Stimulated activated effector memory CD8-positive, alpha-beta T cell treated with anti-CD3 and anti-CD28 coated beads, Interleukin-12 subunit alpha, Interleukin-12 subunit beta, amount 100 ng/mL, for 72 hours (primary cell): ENCODE results near the gene DCLRE1B.

ENCODE experiments used
- ATAC-seq: fragments of 150-1000 bp; cut with Tn5 transposase; 2 replicates; pipeline ENCODE4 v1.10.0; 2021
- DNase-seq, 2 donors: peaks; one replicate each; pipeline ENCODE4 v3.0.0; 2021 to 2022; ENCODE audit warnings: low spot score in 2 of 2
- H3K27ac Mint-ChIP-seq: one replicate; pipeline ENCODE4 v1.8.0; 2022; ENCODE audit warnings: mild to moderate bottlenecking, mixed read lengths
- H3K36me3 Mint-ChIP-seq: one replicate; pipeline ENCODE4 v1.8.0; 2022; ENCODE audit warnings: mild to moderate bottlenecking, mixed read lengths
- H3K4me1 Mint-ChIP-seq: one replicate; pipeline ENCODE4 v1.8.0; 2022; ENCODE audit warnings: mixed read lengths
- H3K4me3 Mint-ChIP-seq: one replicate; pipeline ENCODE4 v1.8.0; 2022; ENCODE audit warnings: mild to moderate bottlenecking, mixed read lengths
- H3K9me3 Mint-ChIP-seq: one replicate; pipeline ENCODE4 v1.8.0; 2022; ENCODE audit warnings: mixed read lengths

The DCLRE1B gene

GRCh38 chr1:113904674-113905434 is at the start of gene DCLRE1B, which contains the start of gene AP4B1:
Gene DCLRE1B, plus strand, starts transcription at chr1:113905326. Its CDS starts 261 bp downstream, at chr1:113905587.
Gene AP4B1, minus strand, starts transcription at chr1:113904799. Its CDS starts 82 bp downstream, at chr1:113904717.
- Mint-ChIP-seq H3K4me3 (peak within 1 kb of the TSS; percentile 99), H3K9me3 (no peaks in the 10 kb centered on the region), H3K36me3 (peaks cover 79% of the 10 kb centered on the region), H3K27ac (peak within 1 kb of the TSS; percentile 95), H3K4me1 (peaks cover 69% of the 10 kb centered on the region)
- peak; percentile 91 to 99 for DNase-seq
- peak; percentile 93 for ATAC-seq

- ATAC-seq: no peak
- Mint-ChIP-seq H3K4me1 (peaks cover 42% of the 10 kb centered on the region), H3K27ac (peak overlapping the region; percentile 58), H3K36me3 (peaks cover 96% of the 10 kb centered on the region), H3K9me3 (no peaks in the 10 kb centered on the region), H3K4me3 (no peak overlapping the region)
- DNase-seq: no peak
These were observed 49.3 kb upstream of the DCLRE1B start for GRCh38 chr1:113855630-113856400.

- DNase-seq (no peak), ATAC-seq (no peak)
- Mint-ChIP-seq H3K9me3 (no peaks in the 10 kb centered on the region), H3K27ac (peak overlapping the region; percentile 58), H3K36me3 (peaks cover 90% of the 10 kb centered on the region), H3K4me1 (peaks cover 44% of the 10 kb centered on the region), H3K4me3 (no peak overlapping the region)
These were observed 48.7 kb upstream of the DCLRE1B start for GRCh38 chr1:113856401-113856790.

GRCh38 chr1:113857776-113858175 is 47.4 kb upstream of the DCLRE1B start:
- H3K27ac Mint-ChIP-seq: peak overlapping the region; percentile 54
- no peak for DNase-seq
- H3K36me3 Mint-ChIP-seq: peaks cover 83% of the 10 kb centered on the region
- no peak overlapping the region for H3K4me3 Mint-ChIP-seq
- ATAC-seq: no peak
- H3K9me3 Mint-ChIP-seq: no peaks in the 10 kb centered on the region
- peaks cover 57% of the 10 kb centered on the region for H3K4me1 Mint-ChIP-seq

- ATAC-seq: no peak
- H3K36me3 Mint-ChIP-seq: peaks cover 83% of the 10 kb centered on the region
These were observed 46.7 kb upstream of the DCLRE1B start for GRCh38 chr1:113858418-113858817.

GRCh38 chr1:113858982-113859381 is 46.1 kb upstream of the DCLRE1B start:
- peak overlapping the region; percentile 36 for H3K4me3 Mint-ChIP-seq
- H3K9me3 Mint-ChIP-seq: no peaks in the 10 kb centered on the region
- no peak for DNase-seq
- no peak for ATAC-seq
- H3K36me3 Mint-ChIP-seq: peaks cover 82% of the 10 kb centered on the region
- H3K4me1 Mint-ChIP-seq: peaks cover 64% of the 10 kb centered on the region
- H3K27ac Mint-ChIP-seq: peak overlapping the region; percentile 54

More at GRCh38 chr1:113858418-113858817, 46.7 kb upstream of the DCLRE1B start:
- Mint-ChIP-seq H3K4me3 (no peak overlapping the region), H3K27ac (peak overlapping the region; percentile 54), H3K9me3 (no peaks in the 10 kb centered on the region), H3K4me1 (peaks cover 63% of the 10 kb centered on the region)
- DNase-seq: no peak

- H3K36me3 Mint-ChIP-seq: peaks cover 82% of the 10 kb centered on the region
- H3K9me3 Mint-ChIP-seq: no peaks in the 10 kb centered on the region
- H3K4me1 Mint-ChIP-seq: peaks cover 64% of the 10 kb centered on the region
- peak overlapping the region; percentile 55 for H3K27ac Mint-ChIP-seq
- H3K4me3 Mint-ChIP-seq: peak overlapping the region; percentile 36
- peak; percentile 71 for ATAC-seq
- DNase-seq: no peak
These were observed 45.5 kb upstream of the DCLRE1B start for GRCh38 chr1:113859478-113860175.

- DNase-seq (no peak), ATAC-seq (no peak)
- Mint-ChIP-seq H3K4me1 (peaks cover 60% of the 10 kb centered on the region), H3K36me3 (peaks cover 82% of the 10 kb centered on the region), H3K4me3 (peak overlapping the region; percentile 35), H3K9me3 (no peaks in the 10 kb centered on the region), H3K27ac (peak overlapping the region; percentile 55)
These were observed 44.2 kb upstream of the DCLRE1B start for GRCh38 chr1:113860891-113861290.

GRCh38 chr1:113861641-113862040 is 43.5 kb upstream of the DCLRE1B start:
- DNase-seq (no peak), ATAC-seq (no peak)
- peak overlapping the region; percentile 55 for H3K27ac Mint-ChIP-seq
- peaks cover 54% of the 10 kb centered on the region for H3K4me1 Mint-ChIP-seq
- H3K9me3 Mint-ChIP-seq: no peaks in the 10 kb centered on the region
- H3K4me3 Mint-ChIP-seq: no peak overlapping the region
- H3K36me3 Mint-ChIP-seq: peaks cover 82% of the 10 kb centered on the region

GRCh38 chr1:113868387-113869083 is 36.6 kb upstream of the DCLRE1B start:
- peak; percentile 74 for ATAC-seq
- DNase-seq: no peak
- H3K36me3 Mint-ChIP-seq: peaks cover 70% of the 10 kb centered on the region

GRCh38 chr1:113870778-113871177 is 34.3 kb upstream of the DCLRE1B start:
- DNase-seq (no peak), ATAC-seq (no peak)
- peak overlapping the region; percentile 95 for H3K27ac Mint-ChIP-seq
- H3K4me3 Mint-ChIP-seq: peak overlapping the region; percentile 78
- no peaks in the 10 kb centered on the region for H3K9me3 Mint-ChIP-seq
- H3K4me1 Mint-ChIP-seq: peaks cover 49% of the 10 kb centered on the region
- peaks cover 48% of the 10 kb centered on the region for H3K36me3 Mint-ChIP-seq

More at GRCh38 chr1:113868387-113869083, 36.6 kb upstream of the DCLRE1B start:
- Mint-ChIP-seq H3K4me3 (peak overlapping the region; percentile 78), H3K4me1 (peaks cover 43% of the 10 kb centered on the region), H3K9me3 (no peaks in the 10 kb centered on the region), H3K27ac (peak overlapping the region; percentile 95)

- peak; percentile 58 to 84 for DNase-seq
- Mint-ChIP-seq H3K27ac (peak within 1 kb of the TSS; percentile 95), H3K9me3 (no peaks in the 10 kb centered on the region), H3K4me1 (peaks cover 56% of the 10 kb centered on the region), H3K4me3 (peak within 1 kb of the TSS; percentile 78), H3K36me3 (peaks cover 39% of the 10 kb centered on the region)
- peak; percentile 95 for ATAC-seq
These were observed 33.5 kb upstream of the DCLRE1B start, which contains the start of gene PTPN22 for GRCh38 chr1:113871597-113872113. Gene PTPN22, minus strand, starts transcription at chr1:113871712.

GRCh38 chr1:113872219-113872935 is 32.7 kb upstream of the DCLRE1B start:
- Mint-ChIP-seq H3K4me3 (peak overlapping the region; percentile 78), H3K27ac (peak overlapping the region; percentile 95), H3K36me3 (peaks cover 32% of the 10 kb centered on the region), H3K9me3 (no peaks in the 10 kb centered on the region), H3K4me1 (peaks cover 52% of the 10 kb centered on the region)
- DNase-seq (no peak), ATAC-seq (peak; percentile 2)
